Neutrophil (primary cell): ENCODE results near the gene NFAM1.

Source experiments
- H3K27ac ChIP-seq: fragments of 200-600 bp; sonication (generic); 2 replicates; pipeline ENCODE4 v1.5.1; 2016; ENCODE audit warnings: mild to moderate bottlenecking, moderate library complexity
- H3K27me3 ChIP-seq: fragments of 200-600 bp; sonication (generic); 2 replicates; pipeline ENCODE4 v1.6.0; 2016; ENCODE audit warnings: mild to moderate bottlenecking
- H3K36me3 ChIP-seq: fragments of 200-600 bp; sonication (generic); 2 replicates; pipeline ENCODE4 v1.5.1; 2017
- H3K4me1 ChIP-seq, 2 experiments: fragments of 200-600 bp in 1 of 2; sonication (generic) in 1 of 2; 1 replicate in 1 of 2; 2 replicates in 1 of 2; pipeline versions ENCODE4 v1.5.1 to v1.6.1; 2013 to 2016; ENCODE audit warnings: low read depth in 1 of 2, low read length in 1 of 2, mild to moderate bottlenecking in 1 of 2, moderate library complexity in 1 of 2; ENCODE audit not compliant: control insufficient read depth in 1 of 2, insufficient read depth in 1 of 2
- H3K4me3 ChIP-seq, 2 experiments: fragments of 200-600 bp in 1 of 2; sonication (generic) in 1 of 2; 1 replicate in 1 of 2; 2 replicates in 1 of 2; pipeline ENCODE4 v1.5.1; 2013 to 2016; ENCODE audit warnings: low read depth in 1 of 2, low read length in 1 of 2, mild to moderate bottlenecking in 1 of 2, moderate library complexity in 1 of 2
- H3K9me3 ChIP-seq: fragments of 200-600 bp; sonication (generic); 2 replicates; pipeline ENCODE4 v1.5.1; 2016
- CTCF ChIP-seq: fragments of 200-600 bp; sonication (generic); IDR thresholded peaks from 2 replicates; pipeline ENCODE4 v1.5.1; 2016; ENCODE audit warnings: antibody characterized with exemption

NFAM1 gene, protein sequence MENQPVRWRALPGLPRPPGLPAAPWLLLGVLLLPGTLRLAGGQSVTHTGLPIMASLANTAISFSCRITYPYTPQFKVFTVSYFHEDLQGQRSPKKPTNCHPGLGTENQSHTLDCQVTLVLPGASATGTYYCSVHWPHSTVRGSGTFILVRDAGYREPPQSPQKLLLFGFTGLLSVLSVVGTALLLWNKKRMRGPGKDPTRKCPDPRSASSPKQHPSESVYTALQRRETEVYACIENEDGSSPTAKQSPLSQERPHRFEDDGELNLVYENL

DNA sequence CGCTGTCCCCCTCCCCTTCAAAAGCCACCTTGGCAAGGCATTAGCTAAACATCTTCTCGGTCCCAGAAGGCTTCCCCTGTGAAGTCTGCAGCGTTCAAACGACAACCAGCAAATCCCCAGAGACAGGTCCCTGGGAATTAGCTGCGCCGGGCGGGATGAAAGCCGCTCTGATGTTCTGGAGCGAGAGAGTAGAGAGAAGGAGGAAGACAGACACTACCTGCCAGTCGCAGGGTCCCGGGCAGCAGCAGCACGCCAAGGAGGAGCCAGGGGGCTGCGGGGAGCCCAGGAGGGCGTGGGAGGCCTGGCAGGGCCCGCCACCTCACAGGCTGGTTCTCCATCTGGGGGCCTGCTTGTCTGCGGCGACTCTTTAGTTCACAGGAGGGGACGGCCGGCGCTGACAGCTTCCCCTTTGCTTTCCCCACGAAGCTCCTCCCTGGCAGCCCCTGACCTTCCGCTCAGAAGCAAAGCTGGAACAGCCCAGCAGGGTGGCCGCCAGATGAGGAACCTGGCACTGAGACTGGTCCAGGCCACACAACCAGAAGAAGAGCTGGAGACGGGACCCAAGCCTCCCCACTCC lies at the start of gene NFAM1:
Gene NFAM1 (minus strand): TSS at position 384 of the 577 bp plus-strand sequence. CDS start 46 bp downstream, at position 338.
- Histone ChIP-seq H3K4me3 (peak within 1 kb of the TSS; percentile 95 to 100), H3K27me3 (no peaks in the 10 kb centered on the region), H3K36me3 (peaks cover 28% of the 10 kb centered on the region), H3K9me3 (no peaks in the 10 kb centered on the region), H3K4me1 (peaks cover 81 to 91% of the 10 kb centered on the region in 2 experiments), H3K27ac (peak within 1 kb of the TSS; percentile 99)
- TF ChIP-seq CTCF = peak; percentile 78

GRCh38 chr22:42475122-42475521 lies 42.9 kb upstream of the NFAM1 start:
- peaks cover 3% of the 10 kb centered on the region for H3K27me3 ChIP-seq
- H3K36me3 ChIP-seq = no peaks in the 10 kb centered on the region
- TF ChIP-seq CTCF = no peak
- H3K27ac ChIP-seq = no peak overlapping the region
- no peak overlapping the region for H3K4me3 ChIP-seq
- no peaks in the 10 kb centered on the region for H3K9me3 ChIP-seq
- no peaks in the 10 kb centered on the region for H3K4me1 ChIP-seq

GRCh38 chr22:42473484-42474193 lies 41.4 kb upstream of the NFAM1 start:
- Histone ChIP-seq H3K4me1 (no peaks in the 10 kb centered on the region), H3K27ac (no peak overlapping the region), H3K9me3 (no peaks in the 10 kb centered on the region), H3K36me3 (no peaks in the 10 kb centered on the region), H3K4me3 (no peak overlapping the region), H3K27me3 (peaks cover 6% of the 10 kb centered on the region)
- TF ChIP-seq CTCF = peak; percentile 17

DNA sequence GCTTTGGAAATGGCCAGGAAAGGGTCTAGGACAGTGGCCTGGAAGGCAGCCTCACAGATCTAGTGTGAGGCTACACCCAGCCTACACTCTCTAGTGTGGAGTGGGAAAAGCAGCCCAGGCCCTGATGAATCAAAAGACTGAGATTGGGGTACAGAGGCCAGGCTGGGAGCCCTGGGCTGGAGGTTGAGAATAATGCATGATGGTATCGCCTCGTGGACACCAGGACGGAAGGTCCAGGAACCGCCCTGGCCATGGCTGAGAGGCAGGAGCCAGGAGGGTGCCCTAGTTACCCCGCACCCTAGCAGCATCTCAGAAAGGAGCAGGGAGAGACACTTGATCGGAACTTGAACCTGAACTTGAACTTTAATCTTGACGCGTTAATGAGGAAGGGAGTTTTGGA lies 40.5 kb upstream of the NFAM1 start:
- Histone ChIP-seq H3K9me3 (no peaks in the 10 kb centered on the region), H3K4me3 (no peak overlapping the region), H3K4me1 (no peaks in the 10 kb centered on the region), H3K27ac (no peak overlapping the region), H3K27me3 (peaks cover 11% of the 10 kb centered on the region), H3K36me3 (no peaks in the 10 kb centered on the region)
- no peak for TF ChIP-seq CTCF

GRCh38 chr22:42471441-42471840 lies 39.2 kb upstream of the NFAM1 start:
- no peaks in the 10 kb centered on the region for H3K9me3 ChIP-seq
- peaks cover 11% of the 10 kb centered on the region for H3K27me3 ChIP-seq
- H3K36me3 ChIP-seq = no peaks in the 10 kb centered on the region
- H3K4me1 ChIP-seq = no peaks in the 10 kb centered on the region
- no peak overlapping the region for H3K27ac ChIP-seq
- no peak overlapping the region for H3K4me3 ChIP-seq
- no peak for TF ChIP-seq CTCF
